Thoracic aorta (tissue), 2 donors: ENCODE measurements around the gene H2BW1. TPM values are rescaled to one million over a fixed set of nuclear protein-coding genes. Genes with fewer than 3 reads are reported as not detected.
"Not testable (repeated sequence)": the region's sequence is repeated elsewhere in the genome, so short reads cannot be mapped to it uniquely, and the experiment has no call there.

Source experiments
- ATAC-seq: fragments of 150-250 bp; one replicate; pipeline ENCODE4 v1.8.0; 2017; ENCODE audit warnings: low read depth; ENCODE audit not compliant: insufficient number of reproducible peaks, low FRiP score
- DNase-seq: peaks from one replicate; pipeline ENCODE4 v3.0.0-alpha.2; 2020; ENCODE audit warnings: low spot score
- H3K27ac ChIP-seq, 2 donors: fragments of 200-600 bp; sonication (generic); 1 replicate in 1 of 2; 2 replicates in 1 of 2; pipeline ENCODE4 v1.5.1; 2016; ENCODE audit warnings: mild to moderate bottlenecking in 2 of 2, moderate library complexity in 2 of 2
- H3K27me3 ChIP-seq: fragments of 200-600 bp; sonication (generic); replicated peaks from 2 replicates; pipeline ENCODE4 v1.6.0; 2016; ENCODE audit warnings: mild to moderate bottlenecking; ENCODE audit not compliant: insufficient read depth
- H3K36me3 ChIP-seq: fragments of 200-600 bp; sonication (generic); one replicate; pipeline ENCODE4 v1.5.1; 2016
- H3K4me1 ChIP-seq, 2 donors: fragments of 200-600 bp; sonication (generic); 1 replicate in 1 of 2; 2 replicates in 1 of 2; pipeline versions ENCODE4 v1.5.1 to v1.6.0; 2016; ENCODE audit warnings: low read depth in 2 of 2, mild to moderate bottlenecking in 1 of 2; ENCODE audit not compliant: control insufficient read depth in 1 of 2
- H3K4me3 ChIP-seq: fragments of 200-600 bp; sonication (generic); 2 replicates; pipeline ENCODE4 v1.5.1; 2016; ENCODE audit warnings: mild to moderate bottlenecking
- H3K9me3 ChIP-seq: fragments of 200-600 bp; sonication (generic); 2 replicates; pipeline ENCODE4 v1.5.1; 2016
- CTCF ChIP-seq: fragments of 200-600 bp; sonication (generic); IDR thresholded peaks from one replicate; pipeline ENCODE4 v1.5.1; 2019; ENCODE audit warnings: antibody characterized with exemption
- total RNA-seq, 2 donors: library from RNA; depleted of rRNA; stranded (reverse); fragments of >200 nt; gene quantifications; one replicate each; pipeline versions ENCODE4 v1.1.0 to v1.2.3, GENCODE V29; 2016

The H2BW1 gene
- total RNA-seq, 2 donors from 2014 or later: not detected

- no peak overlapping the region for H3K4me3 ChIP-seq
- H3K36me3 ChIP-seq: no peaks in the 10 kb centered on the region
- no peak overlapping the region for H3K27ac ChIP-seq
- no peaks in the 10 kb centered on the region for H3K9me3 ChIP-seq
- no peak for ATAC-seq
- H3K4me1 ChIP-seq: peaks cover 0 to 10% of the 10 kb centered on the region in 2 donors
- no peaks in the 10 kb centered on the region for H3K27me3 ChIP-seq
- TF ChIP-seq CTCF: no peak
- no peak for DNase-seq
Observed at GRCh38 chrX:103999234-103999633, 14.3 kb downstream of the H2BW1 start.

GRCh38 chrX:103983508-103983907 is 30.0 kb downstream of the H2BW1 start:
- not testable (repeated sequence) for H3K27ac ChIP-seq, H3K36me3 ChIP-seq, DNase-seq, ATAC-seq, H3K27me3 ChIP-seq, H3K9me3 ChIP-seq, H3K4me1 ChIP-seq, H3K4me3 ChIP-seq

DNA sequence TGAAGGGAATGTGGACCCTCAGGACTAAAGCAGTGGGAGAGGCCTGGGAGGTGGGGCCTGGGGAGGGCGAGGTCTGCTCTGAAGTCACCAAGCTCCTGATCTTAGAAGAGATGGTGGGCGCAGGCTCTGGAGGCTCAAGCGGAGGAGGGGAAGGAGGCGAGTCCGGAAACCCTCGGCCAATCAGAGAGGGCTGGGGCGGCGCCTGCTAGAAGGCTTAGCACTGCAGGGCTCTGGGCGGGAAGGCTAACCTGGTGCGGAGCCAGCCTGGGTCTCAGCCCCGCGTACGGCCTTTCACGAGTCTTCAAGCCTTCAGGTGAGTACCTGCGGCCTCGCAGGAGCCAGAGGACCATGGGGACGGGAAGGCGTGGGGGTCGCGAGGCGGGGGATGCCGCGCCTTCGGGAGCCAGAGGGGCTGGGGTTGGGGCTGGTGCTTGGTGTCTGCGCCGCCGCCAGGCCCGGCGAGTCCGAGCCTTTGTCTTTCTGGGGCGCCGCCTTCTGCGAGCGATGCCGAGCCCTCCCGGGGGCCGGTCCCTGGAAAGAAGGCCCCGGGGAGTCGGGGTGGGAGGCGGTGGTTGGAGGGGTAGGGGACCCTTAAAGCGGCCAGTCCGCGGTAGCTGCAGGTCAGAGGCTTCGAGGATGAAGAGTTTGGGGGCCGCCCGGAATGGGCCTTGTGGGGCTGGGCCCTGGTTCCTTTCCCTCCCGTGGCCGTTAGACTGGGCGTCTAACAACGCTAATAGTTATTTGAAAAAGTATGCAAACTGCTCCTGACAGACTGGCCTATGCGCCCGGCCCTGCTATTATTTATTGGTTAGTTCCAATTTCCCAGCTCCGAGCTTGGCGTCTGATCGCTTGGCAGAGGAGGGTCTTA is 50.9 kb downstream of the H2BW1 start, which contains the start of gene TMSB15B:
Gene TMSB15B, plus strand, starts transcription at position 217 of the 868 bp plus-strand sequence.
- H3K27me3 ChIP-seq, H3K4me1 ChIP-seq, H3K9me3 ChIP-seq, H3K36me3 ChIP-seq, ATAC-seq, H3K4me3 ChIP-seq, DNase-seq, H3K27ac ChIP-seq: not testable (repeated sequence)

Other genes starting within 250 kb of the H2BW1 start
- gene PLP1, start 236.9 kb downstream of the H2BW1 start, total RNA-seq: 10 to 100 TPM in 1 of 2 donors, 1 to 10 TPM in 1; 1.7 to 14.8 TPM
- 1 to 10 TPM; 6.8 to 7.7 TPM for gene RAB9B, start 181.5 kb downstream of the H2BW1 start, total RNA-seq
- gene TMSB15B, start 51.1 kb downstream of the H2BW1 start, total RNA-seq: 1 to 10 TPM; 6.6 to 9.9 TPM
- not detected for gene H2BW2, start 26.2 kb upstream of the H2BW1 start, total RNA-seq
- gene TMSB15C, start 62.5 kb upstream of the H2BW1 start, total RNA-seq: 1 to 10 TPM; 3.9 to 4.3 TPM
- 1 to 10 TPM in 1 of 2 donors, under 1 TPM in 1; 0.49 to 3.9 TPM for gene ZCCHC18, start 98.8 kb upstream of the H2BW1 start, total RNA-seq
- 10 to 100 TPM; 11.4 to 12.9 TPM for gene SLC25A53, start 143.3 kb upstream of the H2BW1 start, total RNA-seq
- 10 to 100 TPM; 20.7 to 22.7 TPM for gene FAM199X, start 152.7 kb upstream of the H2BW1 start, total RNA-seq
- not detected for gene ESX1, start 241.2 kb upstream of the H2BW1 start, total RNA-seq